Tongue (tissue), 2 donors: ENCODE results near the gene CMIP. TPM values are rescaled to one million over a fixed set of nuclear protein-coding genes. Genes with fewer than 3 reads are reported as not detected.

Experiments
- DNase-seq: peaks from one replicate; pipeline ENCODE4 v3.0.0-alpha.2; 2015
- total RNA-seq: library from RNA; depleted of rRNA; stranded (reverse); fragments of >200 nt; gene quantifications from one replicate; pipeline ENCODE4 v1.2.3, GENCODE V29; 2014

The CMIP gene
- total RNA-seq, 1 donor from 2014 or later, result 30.0 TPM

- DNase-seq, result no peak
Observed at GRCh38 chr16:81661082-81661481, 216.5 kb downstream of the CMIP start.

GRCh38 chr16:81664153-81664552 is 219.5 kb downstream of the CMIP start:
- no peak for DNase-seq

- DNase-seq, result no peak
Observed at GRCh38 chr16:81665588-81665987, 221.0 kb downstream of the CMIP start.

- no peak for DNase-seq
Observed at GRCh38 chr16:81666113-81666512, 221.5 kb downstream of the CMIP start.

- no peak for DNase-seq
Observed at GRCh38 chr16:81668243-81669097, 223.9 kb downstream of the CMIP start.

DNA sequence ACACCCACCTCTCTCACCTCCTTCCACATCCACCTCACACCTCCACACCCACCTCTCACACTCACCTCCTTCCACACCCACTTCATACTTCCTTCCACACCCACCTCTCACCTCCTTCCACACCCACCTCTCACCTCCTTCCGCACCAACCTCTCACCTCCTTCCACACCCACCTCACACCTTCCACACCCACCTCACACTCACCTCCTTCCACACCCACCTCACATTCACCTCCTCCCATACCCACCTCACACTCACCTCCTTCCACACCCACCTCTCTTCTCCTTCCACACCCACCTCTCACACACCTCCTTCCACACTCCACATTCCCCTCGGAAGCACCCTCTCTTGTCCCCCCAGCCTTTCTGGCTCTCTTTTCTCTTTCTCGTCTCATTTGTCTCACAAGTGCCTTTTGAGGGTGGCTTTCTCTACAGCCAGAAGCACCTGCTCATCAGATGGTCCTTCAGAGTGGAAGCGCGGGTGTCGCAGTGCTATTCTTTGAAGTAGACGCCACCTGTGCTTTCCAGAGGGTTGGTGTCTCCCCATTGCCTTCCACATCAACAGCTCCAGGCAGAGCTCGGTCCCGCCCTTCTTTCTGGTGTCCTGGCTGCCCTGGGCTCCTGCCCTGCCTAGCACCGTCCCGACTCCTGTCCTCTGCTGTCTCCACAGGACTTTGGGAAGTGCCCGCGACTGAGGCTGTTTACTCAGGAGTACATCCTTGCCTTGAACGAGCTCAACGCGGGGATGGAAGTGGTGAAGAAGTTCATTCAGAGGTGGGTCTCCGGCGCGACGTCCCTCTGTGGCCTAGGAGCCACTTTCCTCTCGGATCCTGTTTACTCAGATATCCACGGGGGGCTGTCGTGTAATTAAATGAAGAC is 225.1 kb downstream of the CMIP start:
- no peak for DNase-seq

GRCh38 chr16:81671738-81672597 is 227.4 kb downstream of the CMIP start:
- no peak for DNase-seq

- no peak for DNase-seq
Observed at GRCh38 chr16:81673432-81673831, 228.8 kb downstream of the CMIP start.

DNA sequence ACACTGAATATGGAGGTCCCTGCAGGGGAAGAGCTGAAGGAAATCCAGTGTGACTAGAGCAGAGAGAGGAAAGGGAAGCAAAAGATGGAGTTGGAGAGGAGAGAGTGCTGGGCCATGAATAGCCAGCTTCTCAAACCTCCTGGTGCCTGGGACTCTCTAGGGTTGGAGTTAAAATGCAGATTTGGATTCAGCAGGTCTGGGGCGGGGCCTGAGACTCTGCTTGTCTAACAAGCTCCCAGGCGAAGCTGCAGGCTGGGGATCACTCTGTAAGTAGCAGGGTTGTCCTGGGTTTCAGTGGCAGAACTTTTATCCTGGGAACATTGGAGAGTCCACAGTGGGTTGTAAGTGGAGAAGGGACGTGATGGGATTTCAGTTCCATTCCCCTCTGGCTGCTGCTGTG is 231.1 kb downstream of the CMIP start:
- no peak for DNase-seq

DNA sequence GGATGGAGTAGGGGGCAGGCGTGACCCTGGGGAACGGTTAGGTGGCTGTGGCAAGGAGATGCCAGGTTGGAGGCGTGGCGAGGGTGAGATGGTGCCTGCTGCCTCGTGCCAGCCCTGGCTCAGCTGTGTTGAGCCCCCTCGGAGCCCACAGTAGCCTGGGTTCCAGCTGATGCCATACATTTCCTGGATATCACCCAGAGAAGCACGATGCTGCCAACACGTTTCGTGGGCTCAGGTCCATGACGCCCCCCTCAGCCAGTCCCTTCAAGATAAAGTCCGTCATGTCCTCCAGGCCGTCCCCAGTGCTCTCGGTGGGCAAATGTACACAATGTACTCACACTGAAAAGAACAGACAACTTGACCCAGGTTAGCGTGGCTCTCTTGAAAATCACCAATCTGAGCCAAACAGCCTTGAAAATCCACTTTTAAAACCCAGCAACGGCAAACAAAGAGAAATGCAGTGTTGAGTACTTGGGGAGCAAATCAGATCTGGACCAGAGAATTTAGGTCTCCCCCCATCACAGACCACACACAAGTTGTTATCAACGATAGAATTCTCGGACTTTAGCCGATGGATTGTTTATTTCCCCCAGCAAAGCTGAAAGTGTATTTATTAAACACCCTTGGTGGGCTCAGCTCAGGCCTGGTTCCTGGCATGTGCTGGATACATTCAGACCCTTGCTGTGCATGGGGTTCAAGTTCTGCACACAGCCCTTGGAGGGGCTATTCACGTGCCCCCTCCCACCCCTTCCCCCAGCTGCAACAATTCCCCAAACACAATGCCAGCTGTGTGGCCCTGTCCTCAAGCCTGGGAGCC is 231.7 kb downstream of the CMIP start:
- no peak for DNase-seq

- DNase-seq, result no peak
Observed at GRCh38 chr16:81676883-81677737, 232.5 kb downstream of the CMIP start.

- DNase-seq, result no peak
Observed at GRCh38 chr16:81678326-81679095, 233.9 kb downstream of the CMIP start.

- DNase-seq, result no peak
Observed at GRCh38 chr16:81679721-81680430, 235.3 kb downstream of the CMIP start.

DNA sequence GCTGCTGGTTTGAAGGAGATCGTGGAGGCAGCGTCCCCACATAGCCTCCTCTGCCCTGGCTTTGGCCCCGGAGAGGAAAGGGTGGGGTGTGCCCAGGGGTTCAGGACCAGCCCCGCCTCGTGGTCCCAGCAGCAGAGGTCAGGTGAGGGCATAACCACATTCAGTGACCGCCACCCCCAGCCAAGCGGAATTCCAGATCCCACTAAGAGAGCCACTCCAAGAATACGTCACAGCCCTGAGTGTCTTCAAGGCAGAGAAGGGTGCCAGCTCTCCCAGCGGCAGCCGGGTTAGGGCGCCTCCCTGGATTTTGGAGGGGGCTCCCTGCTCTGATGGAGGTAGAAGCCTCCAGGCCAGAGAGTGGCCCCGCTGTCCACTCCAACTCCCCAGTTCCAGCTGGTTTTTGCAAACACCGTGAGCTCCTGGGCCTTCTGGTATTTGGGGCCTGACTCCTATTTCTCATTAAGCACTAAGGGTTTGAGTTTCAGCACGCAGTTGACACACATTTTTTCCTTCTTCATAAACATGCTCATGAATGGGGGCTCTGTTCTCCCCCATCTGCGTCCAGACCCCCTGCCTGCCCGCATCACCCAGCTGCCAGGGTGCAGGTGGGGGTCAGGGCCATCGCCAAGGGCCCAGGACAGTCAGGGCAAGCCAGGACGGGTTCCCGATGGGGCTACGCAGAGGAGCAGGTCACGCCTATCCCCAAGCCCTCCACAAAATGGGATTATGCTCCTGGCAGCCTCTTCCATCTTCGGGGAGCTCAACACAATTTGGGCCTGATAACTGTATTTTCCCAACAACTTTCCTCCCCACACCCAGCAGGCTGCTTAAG is 236.1 kb downstream of the CMIP start:
- peak; percentile 80 for DNase-seq

- DNase-seq, result no peak
Observed at GRCh38 chr16:81681311-81681710, 236.7 kb downstream of the CMIP start.

GRCh38 chr16:81684242-81684837 is 239.7 kb downstream of the CMIP start:
- DNase-seq, result no peak

DNA sequence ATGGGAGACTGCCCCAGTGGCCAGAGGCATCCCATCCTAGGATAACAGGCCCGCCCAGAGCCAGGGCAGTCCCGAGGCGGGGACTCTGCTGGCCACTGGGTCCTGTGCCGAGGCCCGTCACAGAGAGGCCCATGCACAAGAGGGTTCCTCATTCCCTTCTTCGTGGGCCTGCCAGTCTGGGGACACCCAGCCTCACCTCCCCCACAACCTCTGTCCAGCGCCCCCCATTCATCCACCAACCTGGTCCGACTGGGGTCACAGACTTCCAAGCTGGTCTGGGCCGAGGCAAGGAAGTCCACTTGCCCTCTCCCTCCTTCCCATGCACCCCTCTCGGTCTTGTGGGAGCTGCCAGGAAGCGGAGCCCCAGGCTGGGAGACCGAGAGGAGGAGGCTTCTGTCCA is 240.3 kb downstream of the CMIP start:
- no peak for DNase-seq
